B cell (primary cell): Measurements from ENCODE around the gene RCE1. TPM values are rescaled to one million over a fixed set of nuclear protein-coding genes. Genes with fewer than 3 reads are reported as not detected.

Experiments
- ATAC-seq: fragments of 200-7000 bp; cut with Tn5 transposase; one replicate; pipeline ENCODE4 v1.10.0; 2021; ENCODE audit warnings: low read depth, mild to moderate bottlenecking, moderate number of reproducible peaks, moderate library complexity
- CTCF ChIA-PET: fragments of 350-600 bp; sonication (Branson Sonifier 250); formaldehyde crosslinking; loops from one replicate; lab custom pipeline; 2021; ENCODE audit warnings: antibody characterized with exemption, inconsistent platforms; lab: Charles Lee
- POLR2A ChIA-PET: fragments of 350-600 bp; sonication (Branson Sonifier 250); formaldehyde crosslinking; loops from one replicate; lab custom pipeline; 2021; ENCODE audit warnings: antibody characterized with exemption; lab: Charles Lee
- DNase-seq: peaks from one replicate; pipeline ENCODE4 v3.0.0; 2013
- H2AFZ ChIP-seq: 2 replicates; pipeline ENCODE4 v1.6.1; 2012; ENCODE audit warnings: mild to moderate bottlenecking, low read depth, low read length; ENCODE audit not compliant: insufficient read depth, poor library complexity, severe bottlenecking
- H3K27ac ChIP-seq, 2 donors: 1 replicate in 1 of 2; 2 replicates in 1 of 2; pipeline ENCODE4 v1.5.1; 2012 to 2013; ENCODE audit warnings: low read length in 2 of 2, mild to moderate bottlenecking in 2 of 2, moderate library complexity in 1 of 2
- H3K27me3 ChIP-seq, 4 experiments: fragments of 200-600 bp in 1 of 4; sonication (generic) in 1 of 4; replicated peaks in 1 of 4; 1 replicate in 2 of 4; 2 replicates in 2 of 4; pipeline versions ENCODE4 v1.6.1 to v1.7.0; 2013 to 2016; ENCODE audit warnings: low read length in 3 of 4, mild to moderate bottlenecking in 2 of 4, mixed read lengths in 1 of 4, moderate library complexity in 1 of 4; ENCODE audit not compliant: insufficient read depth in 4 of 4, control insufficient read depth in 3 of 4; ENCODE audit errors: control extremely low read depth in 1 of 4
- H3K36me3 ChIP-seq, 2 experiments: replicated peaks in 1 of 2; 1 replicate in 1 of 2; 2 replicates in 1 of 2; pipeline versions ENCODE4 v1.6.1 to v1.7.1; 2013; ENCODE audit warnings: low read length in 1 of 2; ENCODE audit not compliant: insufficient read depth in 2 of 2, control insufficient read depth in 1 of 2; ENCODE audit errors: control extremely low read depth in 1 of 2, extremely low read depth in 1 of 2
- H3K4me1 ChIP-seq, 2 donors: fragments of 200-600 bp in 1 of 2; sonication (generic) in 1 of 2; 1 replicate in 1 of 2; 2 replicates in 1 of 2; pipeline versions ENCODE4 v1.5.1 to v1.6.1; 2013 to 2017; ENCODE audit warnings: low read length in 2 of 2; ENCODE audit not compliant: control insufficient read depth in 2 of 2, insufficient read depth in 2 of 2
- H3K4me2 ChIP-seq: replicated peaks from 2 replicates; pipeline ENCODE3; 2012; ENCODE audit warnings: mild to moderate bottlenecking, low read depth, low read length; ENCODE audit not compliant: poor library complexity, severe bottlenecking
- H3K4me3 ChIP-seq, 5 experiments: fragments of 200-600 bp in 1 of 5; sonication (generic) in 1 of 5; 1 replicate in 3 of 5; 2 replicates in 2 of 5; pipeline versions ENCODE4 v1.5.1 to v1.7.0; 2011 to 2016; ENCODE audit warnings: low read length in 4 of 5, mild to moderate bottlenecking in 4 of 5, low read depth in 2 of 5, control low read depth in 1 of 5, moderate library complexity in 1 of 5; ENCODE audit not compliant: insufficient read depth in 1 of 5; ENCODE audit errors: control extremely low read depth in 1 of 5, extremely low read depth in 1 of 5
- H3K79me2 ChIP-seq: fragments of 200-600 bp; sonication (generic); one replicate; pipeline ENCODE4 v1.6.0; 2016; ENCODE audit warnings: low read length; ENCODE audit not compliant: control insufficient read depth, insufficient read depth
- H3K9ac ChIP-seq: fragments of 200-600 bp; sonication (generic); 2 replicates; pipeline ENCODE4 v1.6.1; 2017; ENCODE audit warnings: mild to moderate bottlenecking, low read length, moderate library complexity
- H3K9me3 ChIP-seq, 3 donors: one replicate each; pipeline versions ENCODE4 v1.6.1 to v1.7.1; 2013; ENCODE audit warnings: low read length in 2 of 3; ENCODE audit not compliant: control insufficient read depth in 2 of 3, insufficient read depth in 1 of 3; ENCODE audit errors: control extremely low read depth in 1 of 3
- H4K20me1 ChIP-seq: 2 replicates; pipeline ENCODE4 v1.6.0; 2012; ENCODE audit warnings: mild to moderate bottlenecking, low read length; ENCODE audit not compliant: insufficient read depth, control insufficient read depth, poor library complexity, severe bottlenecking
- H3K27ac Mint-ChIP-seq: one replicate; pipeline ENCODE4 v1.8.0; 2021; ENCODE audit warnings: mixed read lengths
- H3K27me3 Mint-ChIP-seq: one replicate; pipeline ENCODE4 v1.8.0; 2021; ENCODE audit warnings: mixed read lengths
- H3K4me1 Mint-ChIP-seq: one replicate; pipeline ENCODE4 v1.8.0; 2021; ENCODE audit warnings: mixed read lengths
- H3K4me3 Mint-ChIP-seq: one replicate; pipeline ENCODE4 v1.8.0; 2021; ENCODE audit warnings: mixed read lengths
- H3K9me3 Mint-ChIP-seq: one replicate; pipeline ENCODE4 v1.8.0; 2022; ENCODE audit warnings: mixed read lengths; ENCODE audit not compliant: insufficient read depth
- EZH2 ChIP-seq: IDR thresholded peaks from 2 replicates; pipeline ENCODE4 v1.6.1; 2012; ENCODE audit warnings: borderline replicate concordance, low read depth, mild to moderate bottlenecking, moderate library complexity, low read length; ENCODE audit not compliant: insufficient read depth, poor library complexity, severe bottlenecking
- WGBS: methylation state at CpG from one replicate; pipeline ENCODE4 v1.1.5; 2013; ENCODE audit warnings: missing lambda C conversion rate; ENCODE audit not compliant: insufficient coverage; 5-methylcytosine and 5-hydroxymethylcytosine counted together
- intact Hi-C: fragments of 100-400 bp; cut with micrococcal nuclease; formaldehyde crosslinking; loops from one replicate; pipeline ENCODE4 v1.10.0; 2022
- polyA plus RNA-seq: library from polyadenylated mRNA; depleted of rRNA; stranded (reverse); fragments of >200 nt; gene quantifications from 2 replicates; pipeline ENCODE4 v1.2.3, GENCODE V29; 2012
- total RNA-seq, 2 donors: library from RNA; stranded (reverse); fragments of 120-200 nt in 1 of 2; gene quantifications; 1 replicate in 1 of 2; 2 replicates in 1 of 2; pipeline versions ENCODE4 v1.2.3 to v1.2.4, GENCODE V29; 2013 to 2022
- TF ChIP-seq, protein P1 (sequence below): fragments of 200-600 bp; IDR thresholded peaks from one replicate; pipeline ENCODE4 v1.8.0; 2022; ENCODE audit warnings: antibody characterized with exemption, mild to moderate bottlenecking

The RCE1 gene
- total and polyA plus RNA-seq, 2 donors (not counting 1 experiment from before 2014, with no cell fraction given): 31.6 to 59.7 TPM

DNA sequence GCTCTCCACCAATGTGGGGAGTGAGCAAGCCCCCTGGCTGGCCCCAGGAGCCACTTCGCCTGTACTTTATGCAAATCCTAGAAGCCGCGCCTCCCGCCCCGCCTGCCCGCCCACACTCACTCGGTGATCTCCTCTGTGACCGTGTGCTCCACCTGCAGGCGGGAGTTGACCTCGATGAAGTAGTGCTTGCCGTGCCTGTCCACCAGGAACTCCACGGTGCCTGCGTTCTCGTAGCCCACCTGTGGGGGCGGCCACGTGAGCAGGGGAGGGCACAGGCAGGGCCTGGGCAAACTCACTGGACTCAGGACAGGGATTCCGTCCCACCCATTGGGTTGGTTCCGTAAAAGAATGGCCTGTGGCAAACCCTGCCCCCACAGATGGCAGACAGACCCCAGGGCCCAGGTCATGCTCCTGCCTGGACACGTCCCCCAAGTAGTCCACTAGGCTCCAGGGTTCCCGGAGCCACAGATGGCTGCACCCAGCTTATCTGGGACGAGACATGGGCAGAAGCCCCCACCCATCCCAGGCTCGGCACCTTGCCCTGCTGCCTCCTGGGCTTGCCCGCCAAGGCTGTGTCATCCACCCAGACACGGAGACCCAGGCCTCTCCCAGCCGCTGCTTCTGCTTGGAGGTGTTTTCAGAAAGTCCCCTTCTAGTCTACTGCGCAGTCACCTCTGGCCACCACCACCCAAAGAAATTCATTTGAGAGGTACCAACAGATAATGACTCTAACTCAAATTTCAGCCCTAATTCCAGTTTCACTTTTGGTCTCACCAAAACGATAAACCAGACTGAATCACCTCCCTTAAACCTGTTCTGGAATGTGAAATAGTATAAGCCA, 25.7 kb downstream of the RCE1 start:
- Mint-ChIP-seq H3K4me3 (peak overlapping the region; percentile 23), H3K27ac (peak overlapping the region; percentile 39), H3K27me3 (no peaks in the 10 kb centered on the region), H3K9me3 (no peaks in the 10 kb centered on the region), H3K4me1 (peaks cover 16% of the 10 kb centered on the region)
- Histone ChIP-seq H3K9me3 (no peaks in the 10 kb centered on the region), H3K79me2 (no peaks in the 10 kb centered on the region), H3K4me2 (peak overlapping the region; percentile 68), H3K27ac (no peak overlapping the region), H3K27me3 (no peaks in the 10 kb centered on the region), H3K4me1 (peaks cover 4 to 10% of the 10 kb centered on the region in 2 donors), H3K36me3 (no peaks in the 10 kb centered on the region), H3K9ac (peak overlapping the region; percentile 29), H2AFZ (peak overlapping the region; percentile 65), H3K4me3 (peak overlapping the region in 2 of 5 experiments; percentile 19 to 20), H4K20me1 (no peaks in the 10 kb centered on the region)
- CTCF ChIA-PET: interaction anchor here (1.0 kb wide), 1 partner anchor 174 kb away, joined by 3 read pairs; no protein-coding TSS in a partner anchor
- ATAC-seq (peak; percentile 98), DNase-seq (peak; percentile 89)
- intact Hi-C loops: loop anchor here (1.0 to 2.0 kb wide), 4 partner anchors 26 to 175 kb away; partner anchors contain the start of gene RCE1
- POLR2A ChIA-PET: no interaction called here
- TF ChIP-seq, protein P1, sequence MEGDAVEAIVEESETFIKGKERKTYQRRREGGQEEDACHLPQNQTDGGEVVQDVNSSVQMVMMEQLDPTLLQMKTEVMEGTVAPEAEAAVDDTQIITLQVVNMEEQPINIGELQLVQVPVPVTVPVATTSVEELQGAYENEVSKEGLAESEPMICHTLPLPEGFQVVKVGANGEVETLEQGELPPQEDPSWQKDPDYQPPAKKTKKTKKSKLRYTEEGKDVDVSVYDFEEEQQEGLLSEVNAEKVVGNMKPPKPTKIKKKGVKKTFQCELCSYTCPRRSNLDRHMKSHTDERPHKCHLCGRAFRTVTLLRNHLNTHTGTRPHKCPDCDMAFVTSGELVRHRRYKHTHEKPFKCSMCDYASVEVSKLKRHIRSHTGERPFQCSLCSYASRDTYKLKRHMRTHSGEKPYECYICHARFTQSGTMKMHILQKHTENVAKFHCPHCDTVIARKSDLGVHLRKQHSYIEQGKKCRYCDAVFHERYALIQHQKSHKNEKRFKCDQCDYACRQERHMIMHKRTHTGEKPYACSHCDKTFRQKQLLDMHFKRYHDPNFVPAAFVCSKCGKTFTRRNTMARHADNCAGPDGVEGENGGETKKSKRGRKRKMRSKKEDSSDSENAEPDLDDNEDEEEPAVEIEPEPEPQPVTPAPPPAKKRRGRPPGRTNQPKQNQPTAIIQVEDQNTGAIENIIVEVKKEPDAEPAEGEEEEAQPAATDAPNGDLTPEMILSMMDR: peak; percentile 89
- TF ChIP-seq EZH2: no peak
- 28% methylated on average over 26 of the region's 27 CpGs for WGBS

DNA sequence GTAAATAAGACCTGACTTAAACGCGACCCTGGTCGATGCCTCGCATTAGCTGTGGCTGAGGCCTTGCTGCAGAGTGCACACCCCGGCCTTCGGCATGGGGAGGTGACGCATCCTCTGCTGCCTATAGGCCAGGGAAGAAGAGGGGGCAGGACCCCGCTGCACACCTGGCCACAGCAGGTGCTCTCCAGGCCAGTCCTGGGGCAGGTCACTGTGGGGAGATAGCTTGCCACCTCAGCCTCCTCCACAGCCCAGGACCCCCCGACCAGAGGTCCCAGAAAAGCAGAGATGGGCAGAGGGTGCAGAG, 26.3 kb downstream of the RCE1 start:
- Histone ChIP-seq H3K27ac (no peak overlapping the region), H2AFZ (no peak overlapping the region), H4K20me1 (no peaks in the 10 kb centered on the region), H3K4me3 (no peak overlapping the region), H3K27me3 (no peaks in the 10 kb centered on the region), H3K9me3 (no peaks in the 10 kb centered on the region), H3K79me2 (no peaks in the 10 kb centered on the region), H3K36me3 (no peaks in the 10 kb centered on the region), H3K4me2 (no peak overlapping the region), H3K9ac (no peak overlapping the region), H3K4me1 (peaks cover 4 to 10% of the 10 kb centered on the region in 2 donors)
- WGBS: 100% methylated on average over 8 of the region's 9 CpGs
- POLR2A ChIA-PET: no interaction called here
- H3K27ac Mint-ChIP-seq: no peak overlapping the region
- H3K9me3 Mint-ChIP-seq: no peaks in the 10 kb centered on the region
- CTCF ChIA-PET: interaction anchor here (1.0 kb wide), 1 partner anchor 175 kb away, joined by 3 read pairs; no protein-coding TSS in a partner anchor
- H3K4me1 Mint-ChIP-seq: peaks cover 13% of the 10 kb centered on the region
- ATAC-seq: no peak
- intact Hi-C loops: loop anchor here (2.0 kb wide), 1 partner anchor 35 kb away; no protein-coding TSS in a partner anchor
- no peak overlapping the region for H3K4me3 Mint-ChIP-seq
- no peak for TF ChIP-seq EZH2
- TF ChIP-seq, protein P1: no peak
- DNase-seq: no peak
- peaks cover 4% of the 10 kb centered on the region for H3K27me3 Mint-ChIP-seq
